Right atrium auricular region (tissue), 2 donors: ENCODE results near the gene TBL3. TPM values are rescaled to one million over a fixed set of nuclear protein-coding genes. Genes with fewer than 3 reads are reported as not detected.

Source experiments
- DNase-seq: peaks from one replicate; pipeline ENCODE4 v3.0.0-alpha.2; 2019; ENCODE audit warnings: low spot score
- H3K27ac ChIP-seq, 2 donors: fragments of 200-600 bp; sonication (generic); 1 replicate in 1 of 2; 2 replicates in 1 of 2; pipeline ENCODE4 v1.5.1; 2016 to 2019
- H3K27me3 ChIP-seq, 2 donors: fragments of 200-600 bp; sonication (generic); one replicate each; pipeline versions ENCODE4 v1.5.1 to v1.6.0; 2017 to 2019
- H3K36me3 ChIP-seq: fragments of 200-600 bp; sonication (generic); one replicate; pipeline ENCODE4 v1.5.1; 2016
- H3K4me1 ChIP-seq, 2 donors: fragments of 200-600 bp; sonication (generic); one replicate each; pipeline versions ENCODE4 v1.5.1 to v1.6.0; 2017 to 2019
- H3K4me3 ChIP-seq, 2 donors: fragments of 200-600 bp; sonication (generic); 1 replicate in 1 of 2; 2 replicates in 1 of 2; pipeline ENCODE4 v1.5.1; 2017 to 2019; ENCODE audit warnings: mild to moderate bottlenecking in 1 of 2, moderate library complexity in 1 of 2
- H3K9me3 ChIP-seq, 2 donors: fragments of 200-600 bp; sonication (generic); one replicate each; pipeline ENCODE4 v1.5.1; 2019
- total RNA-seq, 2 donors: library from RNA; depleted of rRNA; stranded (reverse); fragments of >200 nt; gene quantifications; one replicate each; pipeline ENCODE4 v1.1.0, GENCODE V29; 2016
- TF ChIP-seq, protein P1 (sequence below), 2 donors: fragments of 200-600 bp; sonication (generic); IDR thresholded peaks; one replicate each; pipeline ENCODE4 v1.5.1; 2019; ENCODE audit warnings: antibody characterized with exemption in 2 of 2

TBL3 gene
- total RNA-seq, 2 donors from 2014 or later, result 22.4 to 35.6 TPM

GRCh38 chr16:1974157-1975070 is 2.6 kb downstream of the TBL3 start:
- H3K36me3 ChIP-seq, result peaks cover 47% of the 10 kb centered on the region
- TF ChIP-seq, protein P1, sequence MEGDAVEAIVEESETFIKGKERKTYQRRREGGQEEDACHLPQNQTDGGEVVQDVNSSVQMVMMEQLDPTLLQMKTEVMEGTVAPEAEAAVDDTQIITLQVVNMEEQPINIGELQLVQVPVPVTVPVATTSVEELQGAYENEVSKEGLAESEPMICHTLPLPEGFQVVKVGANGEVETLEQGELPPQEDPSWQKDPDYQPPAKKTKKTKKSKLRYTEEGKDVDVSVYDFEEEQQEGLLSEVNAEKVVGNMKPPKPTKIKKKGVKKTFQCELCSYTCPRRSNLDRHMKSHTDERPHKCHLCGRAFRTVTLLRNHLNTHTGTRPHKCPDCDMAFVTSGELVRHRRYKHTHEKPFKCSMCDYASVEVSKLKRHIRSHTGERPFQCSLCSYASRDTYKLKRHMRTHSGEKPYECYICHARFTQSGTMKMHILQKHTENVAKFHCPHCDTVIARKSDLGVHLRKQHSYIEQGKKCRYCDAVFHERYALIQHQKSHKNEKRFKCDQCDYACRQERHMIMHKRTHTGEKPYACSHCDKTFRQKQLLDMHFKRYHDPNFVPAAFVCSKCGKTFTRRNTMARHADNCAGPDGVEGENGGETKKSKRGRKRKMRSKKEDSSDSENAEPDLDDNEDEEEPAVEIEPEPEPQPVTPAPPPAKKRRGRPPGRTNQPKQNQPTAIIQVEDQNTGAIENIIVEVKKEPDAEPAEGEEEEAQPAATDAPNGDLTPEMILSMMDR (IDR thresholded peaks at IDR 0.05), result no peak
- no peak overlapping the region for H3K27ac ChIP-seq
- no peaks in the 10 kb centered on the region for H3K9me3 ChIP-seq
- H3K4me1 ChIP-seq, result peaks cover 0 to 34% of the 10 kb centered on the region in 2 donors
- DNase-seq, result no peak
- no peak overlapping the region for H3K4me3 ChIP-seq
- peaks cover 3 to 7% of the 10 kb centered on the region in 2 donors for H3K27me3 ChIP-seq

DNA sequence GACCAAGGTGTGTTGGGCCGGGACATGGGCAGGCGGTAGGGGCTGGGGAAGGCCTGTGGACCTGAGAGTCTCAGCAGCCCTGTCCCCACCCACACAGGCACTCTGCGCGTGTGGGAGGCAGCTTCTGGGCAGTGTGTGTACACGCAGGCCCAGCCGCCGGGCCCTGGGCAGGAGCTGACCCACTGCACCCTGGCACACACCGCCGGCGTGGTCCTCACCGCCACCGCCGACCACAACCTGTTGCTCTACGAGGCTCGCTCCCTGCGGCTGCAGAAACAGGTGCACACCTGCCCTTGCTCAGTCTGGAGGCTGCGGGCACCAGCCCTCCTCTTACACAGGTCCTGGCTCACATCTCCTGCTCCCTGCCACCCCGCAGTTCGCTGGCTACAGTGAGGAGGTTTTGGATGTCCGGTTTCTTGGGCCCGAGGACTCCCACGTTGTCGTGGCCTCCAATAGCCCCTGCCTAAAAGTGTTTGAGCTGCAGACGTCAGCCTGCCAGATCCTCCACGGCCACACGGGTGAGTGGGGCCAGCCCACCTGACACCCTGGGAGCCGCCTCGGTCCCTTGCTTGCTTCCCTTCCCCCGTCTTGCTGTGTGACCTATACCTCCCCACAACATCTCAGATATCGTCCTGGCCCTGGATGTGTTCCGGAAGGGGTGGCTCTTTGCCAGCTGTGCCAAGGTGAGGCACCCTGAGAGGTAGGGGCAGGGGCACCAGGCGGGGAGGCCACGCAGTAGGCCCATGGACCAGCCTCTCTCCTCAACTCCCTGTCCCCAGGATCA is 3.8 kb downstream of the TBL3 start:
- no peak overlapping the region for H3K27ac ChIP-seq
- peaks cover 7% of the 10 kb centered on the region in 2 donors for H3K27me3 ChIP-seq
- DNase-seq, result no peak
- TF ChIP-seq, protein P1 (IDR thresholded peaks at IDR 0.05), result no peak
- peaks cover 0 to 44% of the 10 kb centered on the region in 2 donors for H3K4me1 ChIP-seq
- no peaks in the 10 kb centered on the region for H3K9me3 ChIP-seq
- no peak overlapping the region for H3K4me3 ChIP-seq
- H3K36me3 ChIP-seq, result peaks cover 47% of the 10 kb centered on the region

GRCh38 chr16:1976216-1976520 is 4.3 kb downstream of the TBL3 start:
- TF ChIP-seq, protein P1 (IDR thresholded peaks at IDR 0.05), result no peak
- H3K4me1 ChIP-seq, result peaks cover 0 to 41% of the 10 kb centered on the region in 2 donors
- no peak overlapping the region for H3K4me3 ChIP-seq
- DNase-seq, result no peak
- peaks cover 47% of the 10 kb centered on the region for H3K36me3 ChIP-seq
- peaks cover 7 to 9% of the 10 kb centered on the region in 2 donors for H3K27me3 ChIP-seq
- H3K27ac ChIP-seq, result no peak overlapping the region
- no peaks in the 10 kb centered on the region for H3K9me3 ChIP-seq

- no peak overlapping the region for H3K4me3 ChIP-seq
- H3K36me3 ChIP-seq, result peaks cover 47% of the 10 kb centered on the region
- no peak overlapping the region for H3K27ac ChIP-seq
- TF ChIP-seq, protein P1 (IDR thresholded peaks at IDR 0.05), result no peak
- DNase-seq, result no peak
- no peaks in the 10 kb centered on the region for H3K9me3 ChIP-seq
- H3K27me3 ChIP-seq, result peaks cover 7 to 9% of the 10 kb centered on the region in 2 donors
- peaks cover 0 to 37% of the 10 kb centered on the region in 2 donors for H3K4me1 ChIP-seq
These were observed 5.4 kb downstream of the TBL3 start for GRCh38 chr16:1976951-1977874.

- Histone ChIP-seq H3K27me3 (peaks cover 7 to 9% of the 10 kb centered on the region in 2 donors), H3K4me1 (peaks cover 0 to 31% of the 10 kb centered on the region in 2 donors), H3K27ac (no peak overlapping the region), H3K4me3 (no peak overlapping the region), H3K9me3 (no peaks in the 10 kb centered on the region), H3K36me3 (peaks cover 47% of the 10 kb centered on the region)
- TF ChIP-seq, protein P1 (IDR thresholded peaks at IDR 0.05), result no peak
- no peak for DNase-seq
These were observed 6.0 kb downstream of the TBL3 start for GRCh38 chr16:1977875-1978268.
